WTC11 (cell line): ENCODE results near the gene USP34. TPM values are rescaled to one million over a fixed set of nuclear protein-coding genes. Genes with fewer than 3 reads are reported as not detected.

Experiments
- ATAC-seq: fragments of 200-7000 bp; cut with Tn5 transposase; 2 replicates; pipeline ENCODE4 v1.10.0; 2021; ENCODE audit warnings: mild to moderate bottlenecking, moderate library complexity
- CTCF ChIA-PET: fragments of 300-600 bp; sonication (Branson Sonifier 250); formaldehyde crosslinking; loops from one replicate; lab custom pipeline; 2021; ENCODE audit warnings: antibody characterized with exemption; lab: Charles Lee
- POLR2A ChIA-PET: fragments of 350-600 bp; sonication (Branson Sonifier 250); formaldehyde crosslinking; loops from one replicate; lab custom pipeline; 2021; ENCODE audit warnings: antibody characterized with exemption; lab: Charles Lee
- DNase-seq: peaks from one replicate; pipeline ENCODE4 v3.0.0; 2021; ENCODE audit warnings: low spot score
- H3K27ac Mint-ChIP-seq: 2 replicates; pipeline ENCODE4 v1.8.0; 2021; ENCODE audit warnings: mixed read lengths
- H3K27me3 Mint-ChIP-seq: 2 replicates; pipeline ENCODE4 v1.8.0; 2021; ENCODE audit warnings: low read depth, mild to moderate bottlenecking, moderate library complexity, mixed read lengths
- H3K36me3 Mint-ChIP-seq: 2 replicates; pipeline ENCODE4 v1.8.0; 2021; ENCODE audit warnings: mixed read lengths
- H3K4me1 Mint-ChIP-seq: 2 replicates; pipeline ENCODE4 v1.8.0; 2022; ENCODE audit warnings: mixed read lengths
- H3K4me3 Mint-ChIP-seq: 2 replicates; pipeline ENCODE4 v1.8.0; 2021; ENCODE audit warnings: mild to moderate bottlenecking, moderate library complexity, mixed read lengths
- H3K9me3 Mint-ChIP-seq: 2 replicates; pipeline ENCODE4 v1.8.0; 2021; ENCODE audit warnings: mixed read lengths
- ATF3 ChIP-seq: sonication (generic); formaldehyde crosslinking; conservative IDR thresholded peaks from 2 replicates; pipeline ENCODE4 v1.8.1; 2022; ENCODE audit warnings: mild to moderate bottlenecking, missing genetic modification reagents
- CREM ChIP-seq: sonication (generic); formaldehyde crosslinking; IDR thresholded peaks from 2 replicates; pipeline ENCODE4 v1.8.1; 2022; ENCODE audit warnings: mild to moderate bottlenecking, missing genetic modification reagents, moderate library complexity
- E2F5 ChIP-seq: sonication (generic); formaldehyde crosslinking; IDR thresholded peaks from 2 replicates; pipeline ENCODE4 v1.8.1; 2022; ENCODE audit warnings: mild to moderate bottlenecking, moderate library complexity, missing genetic modification reagents
- IRF2 ChIP-seq: sonication (generic); formaldehyde crosslinking; IDR thresholded peaks from 2 replicates; pipeline ENCODE4 v1.8.0; 2022; ENCODE audit warnings: low read depth, missing genetic modification reagents, borderline replicate concordance
- KAT7 ChIP-seq: sonication (generic); formaldehyde crosslinking; IDR thresholded peaks from 2 replicates; pipeline ENCODE4 v1.8.1; 2023; ENCODE audit warnings: missing genetic modification reagents, mild to moderate bottlenecking, borderline replicate concordance
- NFE2L1 ChIP-seq: sonication (generic); formaldehyde crosslinking; IDR thresholded peaks from 2 replicates; pipeline ENCODE4 v1.8.1; 2023; ENCODE audit warnings: missing genetic modification reagents
- NFYB ChIP-seq: sonication (generic); formaldehyde crosslinking; conservative IDR thresholded peaks from 2 replicates; pipeline ENCODE4 v1.8.0; 2022; ENCODE audit warnings: low read depth, missing genetic modification reagents
- OVOL2 ChIP-seq: fragments of 250-450 bp; sonication (Bioruptor Pico); IDR thresholded peaks from 2 replicates; pipeline ENCODE4 v1.9.0; 2021; ENCODE audit warnings: mild to moderate bottlenecking, borderline replicate concordance
- PRRX2 ChIP-seq: fragments of 250-450 bp; sonication (Bioruptor Pico); IDR thresholded peaks from 2 replicates; pipeline ENCODE4 v1.8.0; 2021; ENCODE audit warnings: mild to moderate bottlenecking
- RORB ChIP-seq: fragments of 250-450 bp; sonication (Bioruptor Pico); IDR thresholded peaks from 2 replicates; pipeline ENCODE4 v1.9.0; 2021; ENCODE audit warnings: mild to moderate bottlenecking
- TCF7 ChIP-seq: sonication (generic); formaldehyde crosslinking; IDR thresholded peaks from 2 replicates; pipeline ENCODE4 v1.8.0; 2022; ENCODE audit warnings: mild to moderate bottlenecking, low read depth, missing genetic modification reagents, moderate library complexity
- TP53 ChIP-seq: sonication (generic); formaldehyde crosslinking; IDR thresholded peaks from 2 replicates; pipeline ENCODE4 v1.8.1; 2023; ENCODE audit warnings: mild to moderate bottlenecking, missing genetic modification reagents
- ZBTB21 ChIP-seq: sonication (generic); formaldehyde crosslinking; IDR thresholded peaks from 2 replicates; pipeline ENCODE4 v1.8.1; 2023; ENCODE audit warnings: mild to moderate bottlenecking, missing genetic modification reagents, borderline replicate concordance
- ZNF121 ChIP-seq: sonication (generic); formaldehyde crosslinking; IDR thresholded peaks from 2 replicates; pipeline ENCODE4 v1.8.0; 2023; ENCODE audit warnings: missing genetic modification reagents
- ZNF138 ChIP-seq: sonication (generic); formaldehyde crosslinking; conservative IDR thresholded peaks from 2 replicates; pipeline ENCODE4 v1.8.1; 2022; ENCODE audit warnings: mild to moderate bottlenecking, moderate library complexity, missing genetic modification reagents
- ZNF232 ChIP-seq: sonication (generic); formaldehyde crosslinking; IDR thresholded peaks from 2 replicates; pipeline ENCODE4 v1.8.0; 2022; ENCODE audit warnings: mild to moderate bottlenecking, missing genetic modification reagents
- ZNF263 ChIP-seq: sonication (generic); formaldehyde crosslinking; IDR thresholded peaks from 2 replicates; pipeline ENCODE4 v1.8.1; 2022; ENCODE audit warnings: low read depth, mild to moderate bottlenecking, moderate library complexity, missing genetic modification reagents
- ZNF317 ChIP-seq: sonication (generic); formaldehyde crosslinking; IDR thresholded peaks from 2 replicates; pipeline ENCODE4 v1.8.1; 2023; ENCODE audit warnings: low read depth, mild to moderate bottlenecking, moderate library complexity, missing genetic modification reagents, borderline replicate concordance
- ZNF423 ChIP-seq: fragments of 250-450 bp; sonication (Bioruptor Pico); IDR thresholded peaks from 2 replicates; pipeline ENCODE4 v2.1.2; 2022; ENCODE audit warnings: mild to moderate bottlenecking, moderate library complexity
- ZSCAN18 ChIP-seq: fragments of 250-450 bp; sonication (Bioruptor Pico); IDR thresholded peaks from 2 replicates; pipeline ENCODE4 v2.1.2; 2022; ENCODE audit warnings: mild to moderate bottlenecking, moderate library complexity
- total RNA-seq: library from RNA; stranded (reverse); gene quantifications from 3 replicates; pipeline ENCODE4 v1.2.3, GENCODE V29; 2021
- TF ChIP-seq, protein P1 (sequence below): sonication (generic); formaldehyde crosslinking; IDR thresholded peaks from 2 replicates; pipeline ENCODE4 v1.8.1; 2022; ENCODE audit warnings: missing genetic modification reagents, borderline replicate concordance
- TF ChIP-seq, protein P2 (sequence below): sonication (generic); formaldehyde crosslinking; conservative IDR thresholded peaks from 2 replicates; pipeline ENCODE4 v1.8.1; 2023; ENCODE audit warnings: mild to moderate bottlenecking, low read depth, missing genetic modification reagents, moderate library complexity
- TF ChIP-seq, protein P3 (sequence below): sonication (generic); formaldehyde crosslinking; IDR thresholded peaks from 2 replicates; pipeline ENCODE4 v1.8.0; 2022; ENCODE audit warnings: mild to moderate bottlenecking, missing genetic modification reagents
- TF ChIP-seq, protein P4 (sequence below): fragments of 250-450 bp; sonication (Bioruptor Pico); IDR thresholded peaks from 2 replicates; pipeline ENCODE4 v1.9.0; 2021; ENCODE audit warnings: mild to moderate bottlenecking, borderline replicate concordance

USP34 gene
- total RNA-seq, 1 experiment from 2014 or later, result 92.3 TPM

- ATAC-seq (no peak), DNase-seq (no peak)
- ChIA-PET POLR2A (no interaction called here), CTCF (no interaction called here)
- no peak overlapping the region for H3K27ac Mint-ChIP-seq
- peaks cover 7% of the 10 kb centered on the region for H3K9me3 Mint-ChIP-seq
- no peaks in the 10 kb centered on the region for H3K27me3 Mint-ChIP-seq
- TF ChIP-seq E2F5 (no peak), TP53 (CRISPR knock-in tag) (no peak), ZBTB21 (CRISPR knock-in tag) (no peak), TCF7 (CRISPR knock-in tag) (no peak), IRF2 (CRISPR knock-in tag) (no peak), OVOL2 (CRISPR knock-in tag) (no peak), ATF3 (CRISPR knock-in tag) (no peak), ZNF423 (CRISPR knock-in tag) (no peak), NFYB (no peak), KAT7 (CRISPR knock-in tag) (no peak), ZNF121 (CRISPR knock-in tag) (no peak), CREM (no peak), ZNF263 (CRISPR knock-in tag) (no peak), ZNF232 (no peak), ZNF138 (CRISPR knock-in tag) (no peak)
- TF ChIP-seq, protein P1, sequence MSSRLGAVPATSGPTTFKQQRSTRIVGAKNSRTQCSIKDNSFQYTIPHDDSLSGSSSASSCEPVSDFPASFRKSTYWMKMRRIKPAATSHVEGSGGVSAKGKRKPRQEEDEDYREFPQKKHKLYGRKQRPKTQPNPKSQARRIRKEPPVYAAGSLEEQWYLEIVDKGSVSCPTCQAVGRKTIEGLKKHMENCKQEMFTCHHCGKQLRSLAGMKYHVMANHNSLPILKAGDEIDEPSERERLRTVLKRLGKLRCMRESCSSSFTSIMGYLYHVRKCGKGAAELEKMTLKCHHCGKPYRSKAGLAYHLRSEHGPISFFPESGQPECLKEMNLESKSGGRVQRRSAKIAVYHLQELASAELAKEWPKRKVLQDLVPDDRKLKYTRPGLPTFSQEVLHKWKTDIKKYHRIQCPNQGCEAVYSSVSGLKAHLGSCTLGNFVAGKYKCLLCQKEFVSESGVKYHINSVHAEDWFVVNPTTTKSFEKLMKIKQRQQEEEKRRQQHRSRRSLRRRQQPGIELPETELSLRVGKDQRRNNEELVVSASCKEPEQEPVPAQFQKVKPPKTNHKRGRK (CRISPR knock-in tag), result no peak
- TF ChIP-seq, protein P2, sequence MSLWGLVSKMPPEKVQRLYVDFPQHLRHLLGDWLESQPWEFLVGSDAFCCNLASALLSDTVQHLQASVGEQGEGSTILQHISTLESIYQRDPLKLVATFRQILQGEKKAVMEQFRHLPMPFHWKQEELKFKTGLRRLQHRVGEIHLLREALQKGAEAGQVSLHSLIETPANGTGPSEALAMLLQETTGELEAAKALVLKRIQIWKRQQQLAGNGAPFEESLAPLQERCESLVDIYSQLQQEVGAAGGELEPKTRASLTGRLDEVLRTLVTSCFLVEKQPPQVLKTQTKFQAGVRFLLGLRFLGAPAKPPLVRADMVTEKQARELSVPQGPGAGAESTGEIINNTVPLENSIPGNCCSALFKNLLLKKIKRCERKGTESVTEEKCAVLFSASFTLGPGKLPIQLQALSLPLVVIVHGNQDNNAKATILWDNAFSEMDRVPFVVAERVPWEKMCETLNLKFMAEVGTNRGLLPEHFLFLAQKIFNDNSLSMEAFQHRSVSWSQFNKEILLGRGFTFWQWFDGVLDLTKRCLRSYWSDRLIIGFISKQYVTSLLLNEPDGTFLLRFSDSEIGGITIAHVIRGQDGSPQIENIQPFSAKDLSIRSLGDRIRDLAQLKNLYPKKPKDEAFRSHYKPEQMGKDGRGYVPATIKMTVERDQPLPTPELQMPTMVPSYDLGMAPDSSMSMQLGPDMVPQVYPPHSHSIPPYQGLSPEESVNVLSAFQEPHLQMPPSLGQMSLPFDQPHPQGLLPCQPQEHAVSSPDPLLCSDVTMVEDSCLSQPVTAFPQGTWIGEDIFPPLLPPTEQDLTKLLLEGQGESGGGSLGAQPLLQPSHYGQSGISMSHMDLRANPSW (CRISPR knock-in tag), result no peak
- TF ChIP-seq, protein P3, sequence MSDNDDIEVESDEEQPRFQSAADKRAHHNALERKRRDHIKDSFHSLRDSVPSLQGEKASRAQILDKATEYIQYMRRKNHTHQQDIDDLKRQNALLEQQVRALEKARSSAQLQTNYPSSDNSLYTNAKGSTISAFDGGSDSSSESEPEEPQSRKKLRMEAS (CRISPR knock-in tag), result no peak
- peaks cover 35% of the 10 kb centered on the region for H3K36me3 Mint-ChIP-seq
- H3K4me3 Mint-ChIP-seq, result no peak overlapping the region
- H3K4me1 Mint-ChIP-seq, result peaks cover 41% of the 10 kb centered on the region
Measured at GRCh38 chr2:61353909-61354308, 117.0 kb downstream of the USP34 start.

- ChIA-PET CTCF (interaction anchor here (1.8 kb wide), 1 partner anchor 75 kb away, joined by 6 read pairs; no protein-coding TSS in a partner anchor), POLR2A (no interaction called here)
- no peak for DNase-seq
- H3K36me3 Mint-ChIP-seq, result peaks cover 48% of the 10 kb centered on the region
- peaks cover 30% of the 10 kb centered on the region for H3K4me1 Mint-ChIP-seq
- ATAC-seq, result no peak
- H3K9me3 Mint-ChIP-seq, result peaks cover 7% of the 10 kb centered on the region
- H3K4me3 Mint-ChIP-seq, result no peak overlapping the region
- no peaks in the 10 kb centered on the region for H3K27me3 Mint-ChIP-seq
- H3K27ac Mint-ChIP-seq, result no peak overlapping the region
- TF ChIP-seq ZNF317 (CRISPR knock-in tag), result no peak
- no peak for TF ChIP-seq PRRX2 (CRISPR knock-in tag)
- no peak for TF ChIP-seq ZNF121 (CRISPR knock-in tag)
- no peak for TF ChIP-seq RORB (CRISPR knock-in tag)
- TF ChIP-seq ZNF232, result no peak
- TF ChIP-seq, protein P4, sequence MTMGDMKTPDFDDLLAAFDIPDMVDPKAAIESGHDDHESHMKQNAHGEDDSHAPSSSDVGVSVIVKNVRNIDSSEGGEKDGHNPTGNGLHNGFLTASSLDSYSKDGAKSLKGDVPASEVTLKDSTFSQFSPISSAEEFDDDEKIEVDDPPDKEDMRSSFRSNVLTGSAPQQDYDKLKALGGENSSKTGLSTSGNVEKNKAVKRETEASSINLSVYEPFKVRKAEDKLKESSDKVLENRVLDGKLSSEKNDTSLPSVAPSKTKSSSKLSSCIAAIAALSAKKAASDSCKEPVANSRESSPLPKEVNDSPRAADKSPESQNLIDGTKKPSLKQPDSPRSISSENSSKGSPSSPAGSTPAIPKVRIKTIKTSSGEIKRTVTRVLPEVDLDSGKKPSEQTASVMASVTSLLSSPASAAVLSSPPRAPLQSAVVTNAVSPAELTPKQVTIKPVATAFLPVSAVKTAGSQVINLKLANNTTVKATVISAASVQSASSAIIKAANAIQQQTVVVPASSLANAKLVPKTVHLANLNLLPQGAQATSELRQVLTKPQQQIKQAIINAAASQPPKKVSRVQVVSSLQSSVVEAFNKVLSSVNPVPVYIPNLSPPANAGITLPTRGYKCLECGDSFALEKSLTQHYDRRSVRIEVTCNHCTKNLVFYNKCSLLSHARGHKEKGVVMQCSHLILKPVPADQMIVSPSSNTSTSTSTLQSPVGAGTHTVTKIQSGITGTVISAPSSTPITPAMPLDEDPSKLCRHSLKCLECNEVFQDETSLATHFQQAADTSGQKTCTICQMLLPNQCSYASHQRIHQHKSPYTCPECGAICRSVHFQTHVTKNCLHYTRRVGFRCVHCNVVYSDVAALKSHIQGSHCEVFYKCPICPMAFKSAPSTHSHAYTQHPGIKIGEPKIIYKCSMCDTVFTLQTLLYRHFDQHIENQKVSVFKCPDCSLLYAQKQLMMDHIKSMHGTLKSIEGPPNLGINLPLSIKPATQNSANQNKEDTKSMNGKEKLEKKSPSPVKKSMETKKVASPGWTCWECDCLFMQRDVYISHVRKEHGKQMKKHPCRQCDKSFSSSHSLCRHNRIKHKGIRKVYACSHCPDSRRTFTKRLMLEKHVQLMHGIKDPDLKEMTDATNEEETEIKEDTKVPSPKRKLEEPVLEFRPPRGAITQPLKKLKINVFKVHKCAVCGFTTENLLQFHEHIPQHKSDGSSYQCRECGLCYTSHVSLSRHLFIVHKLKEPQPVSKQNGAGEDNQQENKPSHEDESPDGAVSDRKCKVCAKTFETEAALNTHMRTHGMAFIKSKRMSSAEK (CRISPR knock-in tag), result no peak
- no peak for TF ChIP-seq NFE2L1 (CRISPR knock-in tag)
- no peak for TF ChIP-seq ZSCAN18 (CRISPR knock-in tag)
Measured at GRCh38 chr2:61350777-61351176, 120.1 kb downstream of the USP34 start.
